Sigmoid colon (tissue), 7 donors: ENCODE results near the gene NDUFB11. TPM values are rescaled to one million over a fixed set of nuclear protein-coding genes. Genes with fewer than 3 reads are reported as not detected.
A peak's percentile ranks its signal among the peaks of the same experiment; 100 is the strongest.

Source experiments
- DNase-seq: peaks from one replicate; pipeline ENCODE4 v3.0.0-alpha.2; 2019
- H3K27ac ChIP-seq, 4 donors: fragments of 200-600 bp; sonication (generic); one replicate each; pipeline ENCODE4 v1.5.1; 2016 to 2019; ENCODE audit warnings: mild to moderate bottlenecking in 1 of 4
- H3K27me3 ChIP-seq, 3 donors: fragments of 200-600 bp; sonication (generic); one replicate each; pipeline ENCODE4 v1.5.1; 2019; ENCODE audit warnings: mild to moderate bottlenecking in 1 of 3
- H3K36me3 ChIP-seq, 4 donors: fragments of 200-600 bp; sonication (generic); one replicate each; pipeline ENCODE4 v1.5.1; 2016 to 2019
- H3K4me1 ChIP-seq, 4 donors: fragments of 200-600 bp; sonication (generic); one replicate each; pipeline ENCODE4 v1.5.1; 2017 to 2019
- H3K4me3 ChIP-seq, 4 donors: fragments of 200-600 bp; sonication (generic); one replicate each; pipeline ENCODE4 v1.5.1; 2017 to 2019; ENCODE audit warnings: mild to moderate bottlenecking in 2 of 4, moderate library complexity in 1 of 4
- H3K9me3 ChIP-seq, 4 donors: fragments of 200-600 bp in 3 of 4; sonication (generic) in 3 of 4; one replicate each; pipeline versions ENCODE4 v1.5.1 to v1.6.1; 2013 to 2019
- EP300 ChIP-seq, 4 donors: sonication (generic); formaldehyde crosslinking; IDR thresholded peaks; one replicate each; pipeline ENCODE4 v1.6.1; 2017; ENCODE audit warnings: antibody characterized with exemption in 4 of 4
- POLR2A ChIP-seq, 2 donors: fragments of 450-650 bp; IDR thresholded peaks; one replicate each; pipeline ENCODE4 v1.6.1; 2016; ENCODE audit warnings: antibody characterized with exemption in 2 of 2, mild to moderate bottlenecking in 2 of 2, moderate library complexity in 2 of 2
- POLR2AphosphoS5 ChIP-seq, 4 donors: sonication (generic); formaldehyde crosslinking; IDR thresholded peaks; one replicate each; pipeline ENCODE4 v1.6.1; 2017; ENCODE audit warnings: antibody characterized with exemption in 4 of 4
- WGBS, 2 donors: extraction: QIAGEN DNeasy Blood & Tissue Kit; methylation state at CpG; one replicate each; pipeline ENCODE4 v1.1.7; 2013; 5-methylcytosine and 5-hydroxymethylcytosine counted together
- intact Hi-C: fragments of 100-400 bp; cut with DNase I; formaldehyde crosslinking; loops from one replicate; pipeline ENCODE4 v1.15.1; 2023
- polyA plus RNA-seq, 3 donors: library from polyadenylated mRNA; stranded (reverse); fragments of 200-250 nt; gene quantifications; one replicate each; pipeline ENCODE4 v1.2.3, GENCODE V29; 2013
- total RNA-seq, 4 donors: library from RNA; depleted of rRNA; stranded (reverse); fragments of >200 nt; gene quantifications; one replicate each; pipeline ENCODE4 v1.1.0, GENCODE V29; 2016
- TF ChIP-seq, protein P1 (sequence below), 4 experiments: fragments of 450-650 bp in 3 of 4; fragments of 200-600 bp in 1 of 4; IDR thresholded peaks; one replicate each; pipeline ENCODE4 v1.5.1; 2016 to 2019; ENCODE audit warnings: antibody characterized with exemption in 4 of 4, mild to moderate bottlenecking in 3 of 4, moderate library complexity in 2 of 4
- donor health status: healthy with polysubstance abuse.
- donor health status: Bipolar disorder and iron deficiency.
- donor health status: healthy.

Gene NDUFB11
- total RNA-seq (100 to 1,000 TPM in 1 of 4 donors, 10 to 100 TPM in 3; 64.3 to 103 (median 82.8) TPM), polyA plus RNA-seq (100 to 1,000 TPM in 1 of 3 donors, 10 to 100 TPM in 2; 82.3 to 124 (median 91.8) TPM)

DNA sequence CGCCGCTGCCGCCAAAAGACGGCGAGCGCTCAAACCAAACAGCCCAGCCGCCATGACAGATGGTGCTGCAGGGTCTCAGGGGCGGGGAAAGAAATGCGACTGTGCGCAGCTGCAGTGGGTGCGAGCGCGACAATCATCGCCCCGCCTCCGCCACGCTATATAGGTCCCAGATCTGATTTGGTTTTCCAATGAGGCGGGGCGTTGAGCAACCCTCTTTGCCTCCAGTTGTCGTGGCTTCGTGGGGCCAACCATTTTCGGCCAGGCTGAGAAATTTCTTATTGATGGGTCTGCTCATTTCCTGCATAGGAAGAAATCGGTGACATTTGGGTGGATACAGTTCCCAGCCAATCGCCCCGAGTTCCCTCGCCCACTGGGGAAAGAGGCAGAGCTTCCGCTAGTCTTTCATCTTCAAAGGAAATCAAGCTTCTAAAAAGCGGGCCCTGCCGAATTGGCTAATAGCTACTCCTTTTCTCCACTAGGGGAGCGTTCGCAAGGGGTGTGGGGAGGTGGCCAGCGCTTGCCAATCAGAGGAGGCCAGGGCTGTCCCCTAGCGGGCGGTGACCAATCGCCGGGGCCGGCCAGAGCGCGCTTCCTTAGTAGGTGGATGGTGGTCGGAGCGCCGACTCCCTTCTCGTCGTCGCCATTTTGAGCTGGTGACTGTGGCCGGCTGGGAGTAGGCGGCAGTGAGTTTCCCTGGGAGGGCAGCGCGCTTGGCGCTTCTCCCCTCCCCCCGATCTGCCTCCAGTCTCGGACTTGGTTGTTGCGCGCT is at the start of gene NDUFB11, which contains the start of gene RBM10:
Gene NDUFB11, minus strand, starts transcription at position 77 of the 769 bp plus-strand sequence. Its CDS starts 23 bp downstream, at position 54.
Gene RBM10, plus strand, starts transcription at position 596 of the 769 bp plus-strand sequence. CDS start 2,261 bp downstream, outside the sequence.
- TF ChIP-seq POLR2A (IDR thresholded peaks at IDR 0.05) = peak; percentile 62 to 67
- TF ChIP-seq, protein P1, sequence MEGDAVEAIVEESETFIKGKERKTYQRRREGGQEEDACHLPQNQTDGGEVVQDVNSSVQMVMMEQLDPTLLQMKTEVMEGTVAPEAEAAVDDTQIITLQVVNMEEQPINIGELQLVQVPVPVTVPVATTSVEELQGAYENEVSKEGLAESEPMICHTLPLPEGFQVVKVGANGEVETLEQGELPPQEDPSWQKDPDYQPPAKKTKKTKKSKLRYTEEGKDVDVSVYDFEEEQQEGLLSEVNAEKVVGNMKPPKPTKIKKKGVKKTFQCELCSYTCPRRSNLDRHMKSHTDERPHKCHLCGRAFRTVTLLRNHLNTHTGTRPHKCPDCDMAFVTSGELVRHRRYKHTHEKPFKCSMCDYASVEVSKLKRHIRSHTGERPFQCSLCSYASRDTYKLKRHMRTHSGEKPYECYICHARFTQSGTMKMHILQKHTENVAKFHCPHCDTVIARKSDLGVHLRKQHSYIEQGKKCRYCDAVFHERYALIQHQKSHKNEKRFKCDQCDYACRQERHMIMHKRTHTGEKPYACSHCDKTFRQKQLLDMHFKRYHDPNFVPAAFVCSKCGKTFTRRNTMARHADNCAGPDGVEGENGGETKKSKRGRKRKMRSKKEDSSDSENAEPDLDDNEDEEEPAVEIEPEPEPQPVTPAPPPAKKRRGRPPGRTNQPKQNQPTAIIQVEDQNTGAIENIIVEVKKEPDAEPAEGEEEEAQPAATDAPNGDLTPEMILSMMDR (IDR thresholded peaks at IDR 0.05) = peak; percentile 70 to 93 (median 82)
- TF ChIP-seq EP300 (IDR thresholded peaks at IDR 0.05) = no peak
- peak; percentile 85 to 90 (median 88) for TF ChIP-seq POLR2AphosphoS5 (IDR thresholded peaks at IDR 0.05)
- H3K4me3 ChIP-seq = peak within 1 kb of the TSS; percentile 62 to 69 (median 68)
- no peaks in the 10 kb centered on the region for H3K9me3 ChIP-seq
- DNase-seq = peak; percentile 98
- intact Hi-C loops = loop anchor here (10.0 kb wide), 2 partner anchors 90 to 340 kb away; partner anchors contain the start of genes USP11 and ZNF41
- H3K4me1 ChIP-seq = peaks cover 0 to 30% (median 18%) of the 10 kb centered on the region in 4 donors
- peaks cover 0 to 10% (median 0%) of the 10 kb centered on the region in 4 donors for H3K36me3 ChIP-seq
- H3K27ac ChIP-seq = peak within 1 kb of the TSS; percentile 92 to 96 (median 94)
- 0% methylated on average over 54 of the region's 54 CpGs for WGBS, 2 donors
- H3K27me3 ChIP-seq = no peaks in the 10 kb centered on the region

DNA sequence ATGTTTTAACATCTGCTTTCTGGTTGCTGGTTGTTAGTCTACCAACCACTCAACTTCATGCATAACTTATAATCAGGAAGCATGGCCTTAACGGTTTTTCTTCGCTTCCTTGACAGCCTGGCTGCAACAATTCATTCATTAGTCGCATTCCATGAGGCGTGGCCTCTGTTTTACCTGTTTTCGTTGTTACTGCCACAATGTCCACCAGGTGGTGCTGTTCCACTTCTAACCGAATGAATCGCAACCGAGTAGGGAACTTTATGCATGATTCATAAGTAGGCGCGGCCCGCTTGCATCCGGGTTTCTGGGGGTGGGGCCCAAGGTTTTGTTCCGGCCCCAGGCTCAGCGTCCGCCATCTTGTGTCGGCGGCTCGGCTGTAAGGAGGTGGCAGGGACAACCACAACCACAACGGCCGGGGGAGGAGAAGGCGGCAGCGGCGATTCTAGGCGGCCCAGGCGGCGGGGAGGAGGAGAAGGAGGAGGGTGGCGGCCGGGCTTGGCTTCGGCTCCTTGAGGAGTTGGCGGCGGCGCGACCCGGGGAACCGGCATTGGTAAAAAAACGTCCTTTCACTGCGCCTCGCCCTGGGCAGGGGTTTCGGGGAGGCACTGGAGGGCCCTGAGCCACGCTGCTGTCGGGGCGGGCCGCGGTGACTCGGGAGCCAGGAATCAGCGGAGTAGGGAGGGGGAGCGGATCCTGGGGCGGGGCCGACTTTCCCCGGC is 49.1 kb upstream of the NDUFB11 start, which contains the start of gene UBA1:
Gene UBA1, plus strand, starts transcription at position 355 of the 719 bp plus-strand sequence. CDS start 4,974 bp downstream, outside the sequence.
- H3K27me3 ChIP-seq = no peaks in the 10 kb centered on the region
- peak within 1 kb of the TSS; percentile 70 to 99 (median 82) for H3K4me3 ChIP-seq
- H3K36me3 ChIP-seq = peaks cover 0 to 5% (median 2%) of the 10 kb centered on the region in 4 donors
- peak within 1 kb of the TSS; percentile 95 to 98 (median 96) for H3K27ac ChIP-seq
- H3K9me3 ChIP-seq = no peaks in the 10 kb centered on the region
- 1% methylated on average over 50 of the region's 50 CpGs for WGBS, 2 donors
- DNase-seq = peak; percentile 98
- peaks cover 0 to 56% (median 43%) of the 10 kb centered on the region in 4 donors for H3K4me1 ChIP-seq
- intact Hi-C loops = loop anchor here (1.0 to 5.0 kb wide), 4 partner anchors 23 to 330 kb away; no protein-coding TSS in a partner anchor
- TF ChIP-seq EP300 (IDR thresholded peaks at IDR 0.05) = no peak
- TF ChIP-seq, protein P1 (IDR thresholded peaks at IDR 0.05) = peak; percentile 48 to 90 (median 77)
- TF ChIP-seq POLR2AphosphoS5 (IDR thresholded peaks at IDR 0.05) = peak; percentile 77 to 84 (median 84)
- TF ChIP-seq POLR2A (IDR thresholded peaks at IDR 0.05) = peak; percentile 58 to 60

DNA sequence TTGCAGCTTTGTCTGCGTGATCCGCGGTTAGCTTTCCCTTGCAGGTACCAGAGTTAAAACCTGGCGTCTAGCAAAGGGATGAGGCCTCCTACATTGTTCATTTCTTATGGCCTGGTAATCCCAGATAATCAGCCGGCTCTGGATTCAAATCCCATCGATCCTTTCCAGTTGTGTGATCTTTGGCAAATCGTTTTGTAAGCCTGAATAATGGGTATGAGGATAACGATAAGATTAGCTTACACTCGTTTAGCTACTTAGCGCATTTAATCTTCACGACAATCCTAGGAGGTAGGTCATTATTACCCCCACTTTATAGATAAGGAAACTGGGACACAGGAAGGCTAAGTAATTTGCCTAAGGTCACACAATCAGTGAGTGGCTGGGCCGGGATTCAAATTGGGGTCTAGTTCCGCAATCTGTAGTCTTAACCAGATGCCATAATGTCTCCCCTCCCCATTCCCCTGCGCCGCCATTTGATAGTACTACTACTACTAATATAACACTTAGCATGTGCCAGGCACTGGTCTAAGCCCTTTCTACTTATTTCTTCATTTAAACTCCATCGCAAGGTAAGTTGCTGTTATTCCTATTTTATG is 47.4 kb upstream of the NDUFB11 start:
- Histone ChIP-seq H3K4me3 (peak overlapping the region in 2 of 4 donors; percentile 48 to 55), H3K27me3 (no peaks in the 10 kb centered on the region), H3K9me3 (no peaks in the 10 kb centered on the region), H3K36me3 (peaks cover 0 to 4% (median 0%) of the 10 kb centered on the region in 4 donors), H3K27ac (no peak overlapping the region), H3K4me1 (peaks cover 0 to 39% (median 30%) of the 10 kb centered on the region in 4 donors)
- DNase-seq = no peak
- 39 to 56% methylated on average over 16 of the region's 16 CpGs for WGBS, 2 donors
- intact Hi-C loops = loop anchor here (2.0 to 5.0 kb wide), 2 partner anchors 170 to 193 kb away; no protein-coding TSS in a partner anchor
- TF ChIP-seq POLR2AphosphoS5 (IDR thresholded peaks at IDR 0.05) (no peak), EP300 (IDR thresholded peaks at IDR 0.05) (no peak), POLR2A (IDR thresholded peaks at IDR 0.05) (no peak)
- TF ChIP-seq, protein P1 (IDR thresholded peaks at IDR 0.05) = no peak

DNA sequence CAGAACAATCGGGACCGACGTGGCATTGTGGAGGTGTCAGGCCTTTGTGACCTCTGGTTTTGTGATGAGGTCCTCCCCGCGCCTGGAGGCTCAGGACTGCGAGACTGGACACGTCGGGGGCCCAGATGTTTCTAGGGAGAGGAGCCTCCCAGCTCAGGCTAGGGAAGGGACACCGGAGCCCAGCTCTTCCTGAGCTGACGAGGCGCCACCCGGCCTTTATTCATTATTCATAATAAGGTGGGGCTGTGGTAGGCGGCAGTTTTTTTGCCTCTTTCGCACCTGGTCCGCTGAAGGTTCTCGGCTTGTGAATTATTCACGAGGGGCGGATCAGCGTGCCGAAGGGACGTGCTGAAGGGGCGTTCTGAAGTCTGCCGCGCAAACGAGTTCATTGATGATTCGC is 46.8 kb upstream of the NDUFB11 start:
- intact Hi-C loops = loop anchor here (5.0 kb wide), 1 partner anchor 171 kb away; no protein-coding TSS in a partner anchor
- TF ChIP-seq, protein P1 (IDR thresholded peaks at IDR 0.05) = no peak
- TF ChIP-seq POLR2AphosphoS5 (IDR thresholded peaks at IDR 0.05) = no peak
- no peak for TF ChIP-seq POLR2A (IDR thresholded peaks at IDR 0.05)
- no peak for TF ChIP-seq EP300 (IDR thresholded peaks at IDR 0.05)
- peak overlapping the region; percentile 36 to 55 (median 50) for H3K4me3 ChIP-seq
- H3K27ac ChIP-seq = peak overlapping the region in 2 of 4 donors; percentile 58 to 71
- DNase-seq = no peak
- H3K4me1 ChIP-seq = peaks cover 0 to 33% (median 24%) of the 10 kb centered on the region in 4 donors
- 0 to 2% methylated on average over 26 of the region's 26 CpGs for WGBS, 2 donors
- H3K36me3 ChIP-seq = peaks cover 0 to 10% (median 0%) of the 10 kb centered on the region in 4 donors
- no peaks in the 10 kb centered on the region for H3K9me3 ChIP-seq
- H3K27me3 ChIP-seq = no peaks in the 10 kb centered on the region
